HCT116 (cell line): ENCODE results near the gene TMEM260. TPM values are rescaled to one million over a fixed set of nuclear protein-coding genes. Genes with fewer than 3 reads are reported as not detected.

Source experiments
- ATAC-seq: fragments of 200-7000 bp; cut with Tn5 transposase; 2 replicates; pipeline ENCODE4 v1.9.1; 2020; ENCODE audit warnings: mild to moderate bottlenecking, moderate library complexity
- BruUV-seq: library from RNA; stranded (reverse); fragments of 400-500 nt; replicated peaks from 2 replicates; lab custom pipeline; 2021; lab: Mats Ljungman, UMichigan
- CTCF ChIA-PET: fragments of 300-600 bp; sonication (Branson Sonifier 250); formaldehyde crosslinking; loops from one replicate; lab custom pipeline; 2021; ENCODE audit warnings: antibody characterized with exemption; lab: Charles Lee
- POLR2A ChIA-PET: fragments of 300-600, 350-600 bp; sonication (Branson Sonifier 250); formaldehyde crosslinking; loops from one replicate; lab custom pipeline; 2021; ENCODE audit warnings: antibody characterized with exemption; lab: Charles Lee
- RAD21 ChIA-PET, 2 experiments: fragments of 300-600 bp; sonication (Branson Sonifier 250); formaldehyde crosslinking; loops; one replicate each; lab custom pipeline; 2023; ENCODE audit warnings: low total read pairs in 2 of 2; ENCODE audit not compliant: uncharacterized antibody in 2 of 2, unreplicated experiment in 2 of 2, low non-redundant PET in 1 of 2; lab: Charles Lee
- DNase-seq: peaks from one replicate; pipeline ENCODE4 v3.0.0-alpha.2; 2010; ENCODE audit warnings: low read depth, low spot score
- H2AFZ ChIP-seq: fragments of 200-600 bp; shearing (Covaris generic), sonication (generic); 2 replicates; pipeline ENCODE4 v1.6.1; 2017; ENCODE audit warnings: low read depth, mixed run types, mixed read lengths, antibody characterized with exemption, low read length; ENCODE audit not compliant: poor library complexity, severe bottlenecking
- H3K27ac ChIP-seq: 2 replicates; pipeline ENCODE4 v1.5.1; 2012; ENCODE audit warnings: low read depth, low read length
- H3K27me3 ChIP-seq: fragments of 200-600 bp; sonication (generic); 2 replicates; pipeline ENCODE4 v1.6.1; 2016; ENCODE audit warnings: mixed run types, low read length, mixed read lengths; ENCODE audit not compliant: insufficient read depth
- H3K36me3 ChIP-seq, 2 experiments: fragments of 200-500 bp in 1 of 2; fragments of 200-600 bp in 1 of 2; sonication (Bioruptor generic) in 1 of 2; sonication (generic) in 1 of 2; 2 replicates each; pipeline versions ENCODE4 v1.5.1 to v1.6.1; 2014 to 2016; ENCODE audit warnings: low read length in 2 of 2, inconsistent platforms in 1 of 2, mixed read lengths in 1 of 2, mixed run types in 1 of 2; ENCODE audit not compliant: insufficient read depth in 2 of 2, control insufficient read depth in 1 of 2
- H3K4me1 ChIP-seq, 2 experiments: fragments of 200-600 bp in 1 of 2; sonication (generic) in 1 of 2; 2 replicates each; pipeline versions ENCODE4 v1.5.1 to v1.6.1; 2012 to 2017; ENCODE audit warnings: low read length in 2 of 2, inconsistent platforms in 1 of 2, mild to moderate bottlenecking in 1 of 2, mixed read lengths in 1 of 2, mixed run types in 1 of 2, moderate library complexity in 1 of 2; ENCODE audit not compliant: insufficient read depth in 2 of 2, control insufficient read depth in 1 of 2
- H3K4me2 ChIP-seq: fragments of 200-600 bp; sonication (generic); 2 replicates; pipeline ENCODE4 v1.6.1; 2017; ENCODE audit warnings: mixed run types, low read length, mixed read lengths
- H3K4me3 ChIP-seq, 2 experiments: fragments of 200-600 bp in 1 of 2; sonication (generic) in 1 of 2; replicated peaks in 1 of 2; 2 replicates each; pipeline ENCODE4 v1.5.1; 2011 to 2016; ENCODE audit warnings: low read length in 2 of 2, control low read depth in 1 of 2, low read depth in 1 of 2, mild to moderate bottlenecking in 1 of 2, mixed read lengths in 1 of 2, mixed run types in 1 of 2
- H3K79me2 ChIP-seq: fragments of 200-600 bp; sonication (generic); 2 replicates; pipeline ENCODE4 v1.6.1; 2017; ENCODE audit warnings: mild to moderate bottlenecking, mixed run types, low read length, moderate library complexity, mixed read lengths; ENCODE audit not compliant: insufficient read depth
- H3K9ac ChIP-seq: fragments of 200-600 bp; sonication (generic); 2 replicates; pipeline ENCODE4 v1.6.1; 2016; ENCODE audit warnings: low read length, mixed read lengths
- H3K9me2 ChIP-seq: fragments of 200-600 bp; sonication (generic), shearing (Covaris generic); 2 replicates; pipeline ENCODE4 v1.6.1; 2017; ENCODE audit warnings: mixed run types, mild to moderate bottlenecking, moderate library complexity; ENCODE audit not compliant: insufficient read depth
- H3K9me3 ChIP-seq, 2 experiments: fragments of 200-500 bp in 1 of 2; fragments of 200-600 bp in 1 of 2; sonication (Bioruptor generic) in 1 of 2; sonication (generic) in 1 of 2; 2 replicates each; pipeline ENCODE4 v1.6.1; 2014 to 2017; ENCODE audit warnings: low read length in 2 of 2, mixed read lengths in 2 of 2, inconsistent platforms in 1 of 2, low read depth in 1 of 2, mild to moderate bottlenecking in 1 of 2, mixed run types in 1 of 2, moderate library complexity in 1 of 2; ENCODE audit not compliant: control insufficient read depth in 1 of 2, insufficient read depth in 1 of 2
- H4K20me1 ChIP-seq: fragments of 200-600 bp; sonication (generic), shearing (Covaris generic); 2 replicates; pipeline ENCODE4 v1.6.1; 2017; ENCODE audit warnings: mixed run types, mild to moderate bottlenecking, moderate library complexity; ENCODE audit not compliant: insufficient read depth
- CBX3 ChIP-seq: IDR thresholded peaks from 2 replicates; pipeline ENCODE4 v1.6.1; 2012; ENCODE audit warnings: low read depth
- CEBPB ChIP-seq: IDR thresholded peaks from 2 replicates; pipeline ENCODE4 v1.6.1; 2012; ENCODE audit warnings: low read depth
- EGR1 ChIP-seq: IDR thresholded peaks from 2 replicates; pipeline ENCODE4 v1.6.1; 2012; ENCODE audit warnings: low read depth
- ELF1 ChIP-seq: IDR thresholded peaks from 2 replicates; pipeline ENCODE4 v1.6.1; 2012; ENCODE audit warnings: low read depth, borderline replicate concordance
- FOSL1 ChIP-seq: IDR thresholded peaks from 2 replicates; pipeline ENCODE4 v1.6.1; 2012; ENCODE audit warnings: low read depth
- JUND ChIP-seq: IDR thresholded peaks from 2 replicates; pipeline ENCODE4 v1.6.1; 2012
- POLR2A ChIP-seq: IDR thresholded peaks from 2 replicates; pipeline ENCODE4 v1.7.0; 2011; ENCODE audit warnings: borderline replicate concordance; ENCODE audit not compliant: insufficient read depth, insufficient read length; ENCODE audit errors: extremely low read depth
- POLR2AphosphoS5 ChIP-seq: IDR thresholded peaks from 2 replicates; pipeline ENCODE4 v1.6.1; 2011; ENCODE audit warnings: mild to moderate bottlenecking, low read depth, low read length, moderate library complexity
- ZBTB33 ChIP-seq: IDR thresholded peaks from 2 replicates; pipeline ENCODE4 v1.6.1; 2011; ENCODE audit warnings: mild to moderate bottlenecking, low read length, moderate library complexity; ENCODE audit not compliant: insufficient replicate concordance; ENCODE audit errors: extremely low read depth
- ZNF274 ChIP-seq: fragments of 200-500 bp; sonication (Bioruptor generic); IDR thresholded peaks from 2 replicates; pipeline ENCODE4 v1.6.1; 2014; ENCODE audit warnings: mild to moderate bottlenecking, low read depth, low read length, inconsistent platforms
- intact Hi-C: fragments of 100-400 bp; cut with micrococcal nuclease; formaldehyde crosslinking; loops from 2 replicates; pipeline ENCODE4 v1.10.0; 2022
- total RNA-seq: library from RNA; stranded (reverse); gene quantifications from one replicate; pipeline ENCODE4 v1.2.1, GENCODE V29; 2021; ENCODE audit not compliant: unreplicated experiment
- TF ChIP-seq, protein P1 (sequence below): IDR thresholded peaks from 2 replicates; pipeline ENCODE4 v1.6.1; 2012

TMEM260 gene
- total RNA-seq, 1 experiment from 2014 or later = 12.5 TPM

DNA sequence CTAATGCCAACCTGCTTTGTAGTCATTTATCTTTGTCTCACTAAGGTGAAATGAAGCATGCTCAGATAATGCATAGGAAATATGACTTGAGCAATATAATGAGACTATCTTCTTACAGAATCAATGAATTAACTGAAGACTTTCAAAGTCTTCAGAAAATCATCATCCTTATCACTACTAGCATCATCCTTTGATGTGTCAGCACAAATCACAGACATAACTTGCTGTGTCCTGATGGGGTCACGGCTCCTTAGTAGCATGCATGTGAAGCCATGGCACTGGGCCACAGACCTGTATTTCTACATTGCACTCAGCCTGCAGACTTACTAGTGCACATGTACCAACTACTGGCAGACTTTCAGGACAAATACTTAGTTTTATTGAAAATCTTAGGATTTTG is 18.9 kb downstream of the TMEM260 start:
- ATAC-seq = no peak

More for the DNA sequence above, 18.9 kb downstream of the TMEM260 start:
- no peaks in the 10 kb centered on the region for H3K27me3 ChIP-seq
- no peaks in the 10 kb centered on the region for H4K20me1 ChIP-seq
- no TSS peak for BruUV-seq
- H3K9me3 ChIP-seq = no peaks in the 10 kb centered on the region
- no peaks in the 10 kb centered on the region for H3K4me1 ChIP-seq
- DNase-seq = no peak
- no peak overlapping the region for H2AFZ ChIP-seq
- CTCF ChIA-PET = no interaction called here
- TF ChIP-seq CBX3 (no peak), ELF1 (no peak), POLR2A (no peak), EGR1 (no peak), POLR2AphosphoS5 (no peak), ZBTB33 (no peak), FOSL1 (no peak), ZNF274 (no peak), JUND (no peak), CEBPB (no peak)
- TF ChIP-seq, protein P1, sequence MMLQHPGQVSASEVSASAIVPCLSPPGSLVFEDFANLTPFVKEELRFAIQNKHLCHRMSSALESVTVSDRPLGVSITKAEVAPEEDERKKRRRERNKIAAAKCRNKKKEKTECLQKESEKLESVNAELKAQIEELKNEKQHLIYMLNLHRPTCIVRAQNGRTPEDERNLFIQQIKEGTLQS = no peak
- intact Hi-C loops = no loop called here
- no peak overlapping the region for H3K27ac ChIP-seq
- RAD21 ChIA-PET = no interaction called here
- no peaks in the 10 kb centered on the region for H3K79me2 ChIP-seq
- H3K4me2 ChIP-seq = no peak overlapping the region
- H3K4me3 ChIP-seq = no peak overlapping the region
- no peak overlapping the region for H3K9ac ChIP-seq
- H3K9me2 ChIP-seq = no peaks in the 10 kb centered on the region
- POLR2A ChIA-PET = no interaction called here
- H3K36me3 ChIP-seq = no peaks in the 10 kb centered on the region
